IPS-18a (cell line): Measurements from ENCODE around the gene LRRC63.
"Not testable (repeated sequence)": the region's sequence is repeated elsewhere in the genome, so short reads cannot be mapped to it uniquely, and the experiment has no call there.

Experiments
- H3K27ac ChIP-seq: one replicate; pipeline ENCODE4 v1.5.1; 2013; ENCODE audit warnings: low read length
- H3K27me3 ChIP-seq: one replicate; pipeline ENCODE4 v1.6.1; 2013; ENCODE audit warnings: mild to moderate bottlenecking, low read length; ENCODE audit not compliant: control insufficient read depth, insufficient read depth
- H3K36me3 ChIP-seq: one replicate; pipeline ENCODE4 v1.6.1; 2013; ENCODE audit warnings: low read depth, low read length; ENCODE audit not compliant: control insufficient read depth
- H3K4me1 ChIP-seq: one replicate; pipeline ENCODE4 v1.6.1; 2013; ENCODE audit warnings: low read depth, low read length; ENCODE audit not compliant: control insufficient read depth
- H3K4me3 ChIP-seq: one replicate; pipeline ENCODE4 v1.5.1; 2013; ENCODE audit warnings: low read length
- H3K9ac ChIP-seq: one replicate; pipeline ENCODE4 v1.6.1; 2013; ENCODE audit warnings: mild to moderate bottlenecking, low read length, moderate library complexity
- H3K9me3 ChIP-seq: one replicate; pipeline ENCODE4 v1.6.1; 2013; ENCODE audit warnings: low read depth, low read length; ENCODE audit not compliant: control insufficient read depth

The LRRC63 gene

GRCh38 chr13:46278474-46278873 is 66.7 kb downstream of the LRRC63 start:
- no peaks in the 10 kb centered on the region for H3K27me3 ChIP-seq
- no peaks in the 10 kb centered on the region for H3K9me3 ChIP-seq
- H3K4me3 ChIP-seq = no peak overlapping the region
- H3K27ac ChIP-seq = no peak overlapping the region
- H3K36me3 ChIP-seq = no peaks in the 10 kb centered on the region
- no peaks in the 10 kb centered on the region for H3K4me1 ChIP-seq
- no peak overlapping the region for H3K9ac ChIP-seq

GRCh38 chr13:46281779-46282178 is 70.1 kb downstream of the LRRC63 start:
- Histone ChIP-seq H3K36me3 (no peaks in the 10 kb centered on the region), H3K27me3 (no peaks in the 10 kb centered on the region), H3K4me1 (no peaks in the 10 kb centered on the region), H3K9me3 (no peaks in the 10 kb centered on the region), H3K4me3 (no peak overlapping the region), H3K27ac (no peak overlapping the region), H3K9ac (no peak overlapping the region)

GRCh38 chr13:46283912-46284824 is 72.4 kb downstream of the LRRC63 start:
- not testable (repeated sequence) for H3K9ac ChIP-seq, H3K4me1 ChIP-seq, H3K9me3 ChIP-seq, H3K36me3 ChIP-seq, H3K27ac ChIP-seq, H3K4me3 ChIP-seq, H3K27me3 ChIP-seq

GRCh38 chr13:46286972-46287371 is 75.2 kb downstream of the LRRC63 start:
- no peaks in the 10 kb centered on the region for H3K4me1 ChIP-seq
- H3K9ac ChIP-seq = no peak overlapping the region
- no peak overlapping the region for H3K4me3 ChIP-seq
- H3K27ac ChIP-seq = no peak overlapping the region
- H3K9me3 ChIP-seq = no peaks in the 10 kb centered on the region
- H3K27me3 ChIP-seq = no peaks in the 10 kb centered on the region
- H3K36me3 ChIP-seq = no peaks in the 10 kb centered on the region

GRCh38 chr13:46288570-46289259 is 77.0 kb downstream of the LRRC63 start:
- H3K27me3 ChIP-seq = no peaks in the 10 kb centered on the region
- no peaks in the 10 kb centered on the region for H3K36me3 ChIP-seq
- no peak overlapping the region for H3K27ac ChIP-seq
- H3K4me3 ChIP-seq = no peak overlapping the region
- peak overlapping the region; percentile 23 for H3K9ac ChIP-seq
- H3K4me1 ChIP-seq = no peaks in the 10 kb centered on the region
- H3K9me3 ChIP-seq = no peaks in the 10 kb centered on the region

GRCh38 chr13:46289260-46289955 is 77.7 kb downstream of the LRRC63 start:
- Histone ChIP-seq H3K36me3 (no peaks in the 10 kb centered on the region), H3K27me3 (no peaks in the 10 kb centered on the region), H3K4me1 (no peaks in the 10 kb centered on the region), H3K4me3 (no peak overlapping the region), H3K27ac (no peak overlapping the region), H3K9me3 (no peaks in the 10 kb centered on the region), H3K9ac (no peak overlapping the region)

GRCh38 chr13:46290434-46290833 is 78.7 kb downstream of the LRRC63 start:
- H3K4me1 ChIP-seq = no peaks in the 10 kb centered on the region
- no peaks in the 10 kb centered on the region for H3K9me3 ChIP-seq
- H3K4me3 ChIP-seq = no peak overlapping the region
- no peaks in the 10 kb centered on the region for H3K36me3 ChIP-seq
- no peak overlapping the region for H3K9ac ChIP-seq
- no peak overlapping the region for H3K27ac ChIP-seq
- H3K27me3 ChIP-seq = no peaks in the 10 kb centered on the region

- Histone ChIP-seq H3K4me1 (no peaks in the 10 kb centered on the region), H3K36me3 (no peaks in the 10 kb centered on the region), H3K9me3 (no peaks in the 10 kb centered on the region), H3K27me3 (no peaks in the 10 kb centered on the region), H3K9ac (no peak overlapping the region), H3K27ac (no peak overlapping the region), H3K4me3 (no peak overlapping the region)
Observed at GRCh38 chr13:46293436-46293835, 81.7 kb downstream of the LRRC63 start.

- Histone ChIP-seq H3K4me3 (no peak overlapping the region), H3K9ac (no peak overlapping the region)
Observed at GRCh38 chr13:46295491-46296114, 83.9 kb downstream of the LRRC63 start.

GRCh38 chr13:46296115-46296822 is 84.5 kb downstream of the LRRC63 start:
- H3K9ac ChIP-seq = no peak overlapping the region
- no peaks in the 10 kb centered on the region for H3K4me1 ChIP-seq
- H3K27ac ChIP-seq = no peak overlapping the region
- H3K9me3 ChIP-seq = no peaks in the 10 kb centered on the region
- H3K27me3 ChIP-seq = no peaks in the 10 kb centered on the region
- H3K4me3 ChIP-seq = no peak overlapping the region
- H3K36me3 ChIP-seq = no peaks in the 10 kb centered on the region

More at GRCh38 chr13:46295491-46296114, 83.9 kb downstream of the LRRC63 start:
- Histone ChIP-seq H3K4me1 (no peaks in the 10 kb centered on the region), H3K9me3 (no peaks in the 10 kb centered on the region), H3K27ac (no peak overlapping the region), H3K27me3 (no peaks in the 10 kb centered on the region), H3K36me3 (no peaks in the 10 kb centered on the region)

- Histone ChIP-seq H3K9ac (no peak overlapping the region), H3K27me3 (no peaks in the 10 kb centered on the region), H3K4me3 (no peak overlapping the region), H3K9me3 (no peaks in the 10 kb centered on the region), H3K4me1 (no peaks in the 10 kb centered on the region), H3K27ac (no peak overlapping the region), H3K36me3 (no peaks in the 10 kb centered on the region)
Observed at GRCh38 chr13:46296921-46297320, 85.2 kb downstream of the LRRC63 start.
